SU-DHL-6 (cell line): ENCODE measurements around the gene OSBPL5.

ENCODE experiments used
- H2AFZ ChIP-seq: fragments of 200-600 bp; sonication (generic); 2 replicates; pipeline ENCODE4 v1.6.1; 2014; ENCODE audit warnings: low read depth, mild to moderate bottlenecking, moderate library complexity, mixed read lengths, antibody characterized with exemption, low read length; ENCODE audit not compliant: severe bottlenecking
- H3F3A ChIP-seq: fragments of 200-600 bp; shearing (Covaris generic); 2 replicates; pipeline ENCODE4 v1.6.0; 2016; ENCODE audit warnings: antibody characterized with exemption, mild to moderate bottlenecking; ENCODE audit not compliant: insufficient read depth
- H3K27ac ChIP-seq: fragments of 200-600 bp; sonication (generic); 2 replicates; pipeline ENCODE4 v1.5.1; 2016; ENCODE audit warnings: low read depth, mild to moderate bottlenecking, low read length, moderate library complexity, mixed read lengths
- H3K27me3 ChIP-seq: fragments of 200-600 bp; sonication (generic), shearing (Covaris generic); 2 replicates; pipeline ENCODE4 v1.6.0; 2014; ENCODE audit warnings: mild to moderate bottlenecking, low read length
- H3K36me3 ChIP-seq: fragments of 200-600 bp; sonication (generic); 2 replicates; pipeline ENCODE4 v1.6.1; 2014; ENCODE audit warnings: mild to moderate bottlenecking, low read length, mixed read lengths
- H3K4me2 ChIP-seq: fragments of 300-600, 200-600 bp; shearing (Covaris generic), sonication (generic); 2 replicates; pipeline ENCODE4 v1.6.0; 2014; ENCODE audit warnings: low read length, low read depth, mild to moderate bottlenecking; ENCODE audit not compliant: poor library complexity, severe bottlenecking
- H3K4me3 ChIP-seq: fragments of 200-600 bp; sonication (generic); 2 replicates; pipeline ENCODE4 v1.5.1; 2014; ENCODE audit warnings: antibody characterized with exemption, low read length, mild to moderate bottlenecking, mixed read lengths; ENCODE audit not compliant: insufficient read depth, poor library complexity, severe bottlenecking
- H3K79me2 ChIP-seq: fragments of 200-600 bp; sonication (generic); 2 replicates; pipeline ENCODE4 v1.6.1; 2014; ENCODE audit warnings: mild to moderate bottlenecking, low read length, moderate library complexity; ENCODE audit not compliant: insufficient read depth
- H3K9ac ChIP-seq: fragments of 200-600 bp; sonication (generic); 2 replicates; pipeline ENCODE4 v1.7.0; 2014; ENCODE audit warnings: mild to moderate bottlenecking, low read length
- H3K9me2 ChIP-seq: fragments of 200-600 bp; sonication (generic); replicated peaks from 2 replicates; pipeline ENCODE4 v1.6.1; 2014; ENCODE audit warnings: low read length; ENCODE audit not compliant: insufficient read depth
- H3K9me3 ChIP-seq: fragments of 200-600 bp; sonication (generic); 2 replicates; pipeline ENCODE4 v1.6.1; 2014; ENCODE audit warnings: low read length, mixed read lengths; ENCODE audit not compliant: insufficient read depth
- H4K20me1 ChIP-seq: fragments of 200-600 bp; sonication (generic); 2 replicates; pipeline ENCODE4 v1.6.1; 2014; ENCODE audit warnings: low read depth, mild to moderate bottlenecking, antibody characterized with exemption, low read length, moderate library complexity, mixed read lengths
- EZH2phosphoT487 ChIP-seq: fragments of 200-600 bp; sonication (generic), shearing (Covaris generic); conservative IDR thresholded peaks from 2 replicates; pipeline ENCODE4 v1.6.1; 2018; ENCODE audit warnings: mild to moderate bottlenecking, antibody characterized with exemption, low read length, moderate library complexity, mixed read lengths
- TF ChIP-seq, protein P1 (sequence below): fragments of 200-600 bp; sonication (generic); IDR thresholded peaks from one replicate; pipeline ENCODE4 v1.5.1; 2017; ENCODE audit warnings: antibody characterized with exemption, mild to moderate bottlenecking, low read length, moderate library complexity; ENCODE audit not compliant: insufficient read depth, poor library complexity, severe bottlenecking

Gene OSBPL5

DNA sequence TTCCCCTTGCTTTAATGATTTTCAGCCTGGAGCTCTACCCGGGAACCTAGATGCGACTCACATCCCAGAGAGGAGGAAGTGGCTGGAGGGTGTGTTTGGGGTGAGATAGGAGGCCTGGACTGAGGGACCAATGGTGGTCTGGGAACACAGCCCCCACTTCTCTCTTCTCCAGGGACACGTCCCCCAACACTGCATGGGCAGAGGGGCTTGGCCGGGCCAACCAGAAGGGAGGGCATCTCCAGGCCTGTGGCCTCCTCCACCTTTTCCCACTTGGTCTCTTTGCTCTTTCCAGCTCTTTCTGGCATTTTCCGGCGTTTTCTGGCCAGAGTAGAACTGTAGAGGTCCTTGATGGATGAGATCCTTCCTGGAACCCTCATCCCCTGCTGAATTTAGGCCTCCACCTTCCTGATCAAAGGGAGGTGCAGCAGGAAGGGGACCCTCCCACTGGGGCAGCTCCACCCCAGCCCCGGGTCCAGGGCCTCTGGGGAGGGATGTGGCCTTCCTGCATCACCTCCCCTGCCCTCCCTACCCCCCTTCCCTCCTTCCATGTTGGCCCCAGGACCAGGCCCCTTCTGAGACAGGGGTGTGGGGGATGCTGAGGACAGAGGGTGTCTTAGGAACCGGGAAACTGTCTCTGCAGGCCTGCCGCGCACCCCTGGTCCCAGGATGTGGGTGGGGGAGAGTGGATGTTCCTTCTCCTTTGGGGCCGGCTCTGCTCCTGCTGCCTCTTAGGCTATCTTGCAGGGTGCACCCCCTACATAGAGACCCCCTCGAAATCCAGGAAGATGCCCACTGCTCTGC, 29.1 kb upstream of the OSBPL5 start:
- no peaks in the 10 kb centered on the region for H3K9me3 ChIP-seq
- no peak overlapping the region for H2AFZ ChIP-seq
- no peak overlapping the region for H3K4me3 ChIP-seq
- H3K4me2 ChIP-seq, result no peak overlapping the region
- H3K27ac ChIP-seq, result no peak overlapping the region
- no peaks in the 10 kb centered on the region for H3K27me3 ChIP-seq
- no peak overlapping the region for H3K9ac ChIP-seq
- no peaks in the 10 kb centered on the region for H4K20me1 ChIP-seq
- no peaks in the 10 kb centered on the region for H3K36me3 ChIP-seq
- no peaks in the 10 kb centered on the region for H3F3A ChIP-seq
- H3K79me2 ChIP-seq, result no peaks in the 10 kb centered on the region
- TF ChIP-seq, protein P1, sequence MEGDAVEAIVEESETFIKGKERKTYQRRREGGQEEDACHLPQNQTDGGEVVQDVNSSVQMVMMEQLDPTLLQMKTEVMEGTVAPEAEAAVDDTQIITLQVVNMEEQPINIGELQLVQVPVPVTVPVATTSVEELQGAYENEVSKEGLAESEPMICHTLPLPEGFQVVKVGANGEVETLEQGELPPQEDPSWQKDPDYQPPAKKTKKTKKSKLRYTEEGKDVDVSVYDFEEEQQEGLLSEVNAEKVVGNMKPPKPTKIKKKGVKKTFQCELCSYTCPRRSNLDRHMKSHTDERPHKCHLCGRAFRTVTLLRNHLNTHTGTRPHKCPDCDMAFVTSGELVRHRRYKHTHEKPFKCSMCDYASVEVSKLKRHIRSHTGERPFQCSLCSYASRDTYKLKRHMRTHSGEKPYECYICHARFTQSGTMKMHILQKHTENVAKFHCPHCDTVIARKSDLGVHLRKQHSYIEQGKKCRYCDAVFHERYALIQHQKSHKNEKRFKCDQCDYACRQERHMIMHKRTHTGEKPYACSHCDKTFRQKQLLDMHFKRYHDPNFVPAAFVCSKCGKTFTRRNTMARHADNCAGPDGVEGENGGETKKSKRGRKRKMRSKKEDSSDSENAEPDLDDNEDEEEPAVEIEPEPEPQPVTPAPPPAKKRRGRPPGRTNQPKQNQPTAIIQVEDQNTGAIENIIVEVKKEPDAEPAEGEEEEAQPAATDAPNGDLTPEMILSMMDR, result no peak
- TF ChIP-seq EZH2phosphoT487, result no peak
- H3K9me2 ChIP-seq, result no peaks in the 10 kb centered on the region

DNA sequence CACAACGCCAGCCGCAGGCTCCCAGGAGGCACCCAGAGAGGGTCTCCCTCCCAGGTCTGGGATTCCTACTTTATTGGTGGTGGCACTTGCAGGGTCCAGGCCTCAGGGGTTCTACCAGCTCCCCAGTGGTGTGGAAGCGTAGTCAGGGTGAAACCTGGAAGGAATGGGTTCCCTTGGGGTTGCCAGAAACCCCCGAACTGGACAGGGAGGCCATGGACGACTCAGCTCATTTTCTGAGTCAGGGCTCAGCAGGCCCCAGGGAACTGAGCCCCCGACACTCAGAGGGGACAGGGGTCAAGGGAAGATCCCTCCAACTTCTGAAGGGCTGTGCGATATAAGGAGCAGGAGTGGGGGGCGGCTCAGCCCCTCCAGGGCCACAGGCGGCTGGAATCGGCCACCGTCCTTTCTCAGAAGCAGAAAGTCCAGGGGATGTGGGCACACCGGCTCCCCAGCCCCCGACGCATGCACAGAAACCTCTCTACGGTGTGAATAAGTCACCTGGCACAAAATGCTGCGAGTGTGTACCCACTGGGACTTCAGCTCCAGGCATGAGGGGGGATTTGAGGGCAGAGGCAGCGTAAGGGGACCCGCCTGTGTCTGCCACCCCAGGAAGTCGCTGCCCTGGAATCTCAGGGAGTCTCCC, 28.4 kb upstream of the OSBPL5 start:
- H3K4me3 ChIP-seq, result no peak overlapping the region
- H4K20me1 ChIP-seq, result no peaks in the 10 kb centered on the region
- no peaks in the 10 kb centered on the region for H3K9me3 ChIP-seq
- no peak overlapping the region for H3K4me2 ChIP-seq
- no peaks in the 10 kb centered on the region for H3F3A ChIP-seq
- no peak overlapping the region for H3K9ac ChIP-seq
- H3K9me2 ChIP-seq, result no peaks in the 10 kb centered on the region
- no peak overlapping the region for H3K27ac ChIP-seq
- no peaks in the 10 kb centered on the region for H3K79me2 ChIP-seq
- TF ChIP-seq, protein P1, result no peak
- no peak for TF ChIP-seq EZH2phosphoT487
- H2AFZ ChIP-seq, result no peak overlapping the region
- H3K36me3 ChIP-seq, result no peaks in the 10 kb centered on the region
- no peaks in the 10 kb centered on the region for H3K27me3 ChIP-seq

DNA sequence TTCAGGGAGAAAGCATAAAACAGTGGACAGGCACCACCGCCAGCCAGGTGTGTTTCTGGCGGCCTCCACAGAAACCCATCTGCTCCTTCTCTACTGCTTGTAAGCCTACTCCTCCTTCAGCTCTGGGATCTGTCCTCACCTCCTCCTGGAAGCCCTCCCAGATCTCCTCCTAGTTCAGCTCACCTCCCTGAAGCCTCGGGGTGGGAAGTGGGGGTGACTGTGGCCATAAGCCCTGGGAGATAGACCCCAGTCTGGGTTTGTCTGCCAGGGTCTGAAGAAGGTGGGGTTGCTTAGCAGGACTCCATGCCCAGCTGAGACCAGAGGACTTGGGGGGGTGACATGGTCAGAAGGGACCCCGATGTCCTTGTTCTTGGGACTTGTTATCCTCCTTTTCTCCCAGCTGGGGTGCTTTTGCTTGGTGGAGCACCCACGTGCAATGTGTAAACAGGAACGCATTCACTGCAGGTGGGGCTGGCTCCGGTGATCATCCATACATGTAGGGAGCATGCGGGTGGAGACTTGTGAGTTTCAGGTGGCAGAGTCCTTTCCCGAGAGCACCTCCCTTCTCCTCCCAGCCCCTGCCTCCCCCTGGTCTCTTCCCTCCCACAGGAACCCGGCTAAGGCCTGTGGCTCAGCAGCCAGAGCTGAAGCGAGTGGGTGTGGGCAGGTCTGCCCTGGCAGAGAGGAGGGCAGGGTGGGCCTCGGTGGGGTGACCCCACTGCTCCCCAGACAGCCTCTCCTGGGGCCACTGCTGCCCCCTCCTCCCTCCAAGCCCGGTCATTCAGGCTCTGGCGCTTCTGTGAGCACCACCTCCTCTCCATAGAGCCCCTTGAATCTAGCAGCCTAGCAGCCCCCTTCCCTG, 27.6 kb upstream of the OSBPL5 start:
- H3K4me3 ChIP-seq, result no peak overlapping the region
- no peaks in the 10 kb centered on the region for H3F3A ChIP-seq
- H3K9me3 ChIP-seq, result no peaks in the 10 kb centered on the region
- no peaks in the 10 kb centered on the region for H3K36me3 ChIP-seq
- no peaks in the 10 kb centered on the region for H3K9me2 ChIP-seq
- no peak overlapping the region for H3K27ac ChIP-seq
- no peaks in the 10 kb centered on the region for H3K27me3 ChIP-seq
- no peak overlapping the region for H3K9ac ChIP-seq
- H3K4me2 ChIP-seq, result no peak overlapping the region
- TF ChIP-seq EZH2phosphoT487, result no peak
- TF ChIP-seq, protein P1, result no peak
- H2AFZ ChIP-seq, result no peak overlapping the region
- no peaks in the 10 kb centered on the region for H4K20me1 ChIP-seq
- H3K79me2 ChIP-seq, result no peaks in the 10 kb centered on the region
